ENCODE results near the gene GPR42. TPM values are rescaled to one million over a fixed set of nuclear protein-coding genes. Genes with fewer than 3 reads are reported as not detected.

GPR42 gene
- total and polyA plus RNA-seq, 10 of the 15 experiments (the other 5 are each of a cell fraction or from before 2014, with no cell fraction given) = 0.13 TPM; not detected in 9

DNA sequence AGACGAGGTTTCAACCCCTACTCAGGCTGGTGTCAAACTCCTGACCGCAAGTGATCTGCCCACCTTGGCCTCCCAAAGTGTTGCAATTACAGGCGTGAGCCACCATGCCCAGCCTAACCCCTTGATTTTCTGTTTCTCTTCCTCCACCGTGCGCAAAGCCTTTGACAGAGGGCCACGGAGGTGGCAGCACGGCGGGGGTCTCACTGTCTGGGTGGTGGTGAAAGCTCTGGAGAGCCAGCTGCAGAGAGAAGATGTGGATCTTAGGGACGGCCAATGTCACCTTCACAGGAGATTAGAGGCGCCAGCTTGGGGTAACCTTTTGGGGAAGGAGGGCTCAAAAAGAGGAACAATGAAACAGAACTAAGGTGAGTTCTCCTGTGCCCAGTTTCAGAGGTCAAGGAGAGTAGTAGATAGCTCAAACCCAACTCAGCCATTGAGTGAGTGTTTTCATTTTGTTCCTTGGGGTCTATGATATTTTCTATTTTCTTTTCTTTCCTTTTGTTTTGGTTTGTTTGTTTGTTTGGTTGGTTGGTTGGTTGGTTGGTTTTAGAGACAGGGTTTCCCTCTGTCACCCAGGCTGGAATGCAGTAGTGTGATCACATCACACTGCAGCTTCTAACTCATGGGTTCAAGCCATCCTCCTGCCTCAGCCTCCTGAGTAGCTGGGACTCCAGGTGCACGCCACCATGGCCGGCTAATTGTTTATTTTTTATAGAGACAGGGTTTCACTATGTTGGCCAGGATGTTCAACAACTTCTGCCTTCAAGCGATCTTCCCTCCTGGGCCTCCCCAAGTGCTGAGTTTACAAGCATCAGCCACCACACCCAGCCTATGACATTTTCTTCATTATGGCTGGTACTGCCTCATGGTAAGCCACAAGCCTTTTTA is 37.7 kb downstream of the GPR42 start (continued):
- TF ChIP-seq GABPA (IDR thresholded peaks at IDR 0.05; ENCODE audit: low read depth) (no peak), MTA3 (IDR thresholded peaks at IDR 0.05; ENCODE audit: borderline replicate concordance, low read length) (peak; percentile 80; the same call in 1 of the 2 replicates), NR2C2 (IDR thresholded peaks at IDR 0.05; ENCODE audit: borderline replicate concordance, control insufficient read depth, insufficient read length, low read depth) (no peak), HDAC2 (IDR thresholded peaks at IDR 0.05) (no peak), ZNF207 (IDR thresholded peaks at IDR 0.05; ENCODE audit: borderline replicate concordance) (no peak), RAD21 (IDR thresholded peaks at IDR 0.05; ENCODE audit: insufficient read depth, low read depth, low read length) (no peak), SMC3 (IDR thresholded peaks at IDR 0.05; ENCODE audit: borderline replicate concordance, low read length) (peak; percentile 22; the same call in 1 of the 2 replicates), SP1 (IDR thresholded peaks at IDR 0.05; ENCODE audit: low read depth, low read length) (peak; percentile 15), PAX8 (IDR thresholded peaks at IDR 0.05) (peak; percentile 43; the same call in 1 of the 2 replicates), SPI1 (IDR thresholded peaks at IDR 0.05; ENCODE audit: borderline replicate concordance, insufficient read depth, low read depth, low read length) (peak; percentile 73; the same call in 1 of the 2 replicates), ZNF384 (IDR thresholded peaks at IDR 0.05; ENCODE audit: borderline replicate concordance, low read depth, low read length) (no peak), IRF4 (IDR thresholded peaks at IDR 0.05; ENCODE audit: low read depth, low read length) (0 out of 2 replicates have a peak, but pooled peaks have one; percentile 46), BHLHE40 (IDR thresholded peaks at IDR 0.05; ENCODE audit: borderline replicate concordance in 1 of 2, low read depth in 2 of 2, low read length in 1 of 2) (peak; percentile 29 to 43; a peak in 2 of 4 replicates), HDGF (IDR thresholded peaks at IDR 0.05) (no peak; the same call in none of the 2 replicates), POU2F2 (IDR thresholded peaks at IDR 0.05; ENCODE audit: borderline replicate concordance, low read depth, low read length) (0 out of 3 replicates have a peak, but pooled peaks have one; percentile 13), RUNX3 (IDR thresholded peaks at IDR 0.05; ENCODE audit: low read length) (peak; percentile 68), CREM (IDR thresholded peaks at IDR 0.05; ENCODE audit: low read depth) (0 out of 2 replicates have a peak, but pooled peaks have one; percentile 37), JUND (IDR thresholded peaks at IDR 0.05; ENCODE audit: low read depth, low read length) (no peak), KAT2A (conservative IDR thresholded peaks at IDR 0.05; ENCODE audit: control insufficient read depth, low read depth, low read length) (no peak), SMARCA5 (IDR thresholded peaks at IDR 0.05) (peak; percentile 68; the same call in 1 of the 2 replicates), CREB1 (IDR thresholded peaks at IDR 0.05; ENCODE audit: low read depth) (no peak), SIN3A (IDR thresholded peaks at IDR 0.05; ENCODE audit: low read depth, low read length) (no peak), YY1 (IDR thresholded peaks at IDR 0.05; ENCODE audit: low read depth, low read length) (peak; percentile 64; the same call in 1 of the 2 replicates)
- TF ChIP-seq, protein P1, sequence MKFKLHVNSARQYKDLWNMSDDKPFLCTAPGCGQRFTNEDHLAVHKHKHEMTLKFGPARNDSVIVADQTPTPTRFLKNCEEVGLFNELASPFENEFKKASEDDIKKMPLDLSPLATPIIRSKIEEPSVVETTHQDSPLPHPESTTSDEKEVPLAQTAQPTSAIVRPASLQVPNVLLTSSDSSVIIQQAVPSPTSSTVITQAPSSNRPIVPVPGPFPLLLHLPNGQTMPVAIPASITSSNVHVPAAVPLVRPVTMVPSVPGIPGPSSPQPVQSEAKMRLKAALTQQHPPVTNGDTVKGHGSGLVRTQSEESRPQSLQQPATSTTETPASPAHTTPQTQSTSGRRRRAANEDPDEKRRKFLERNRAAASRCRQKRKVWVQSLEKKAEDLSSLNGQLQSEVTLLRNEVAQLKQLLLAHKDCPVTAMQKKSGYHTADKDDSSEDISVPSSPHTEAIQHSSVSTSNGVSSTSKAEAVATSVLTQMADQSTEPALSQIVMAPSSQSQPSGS (IDR thresholded peaks at IDR 0.05; ENCODE audit: low read length) = no peak
- TF ChIP-seq, protein P2, sequence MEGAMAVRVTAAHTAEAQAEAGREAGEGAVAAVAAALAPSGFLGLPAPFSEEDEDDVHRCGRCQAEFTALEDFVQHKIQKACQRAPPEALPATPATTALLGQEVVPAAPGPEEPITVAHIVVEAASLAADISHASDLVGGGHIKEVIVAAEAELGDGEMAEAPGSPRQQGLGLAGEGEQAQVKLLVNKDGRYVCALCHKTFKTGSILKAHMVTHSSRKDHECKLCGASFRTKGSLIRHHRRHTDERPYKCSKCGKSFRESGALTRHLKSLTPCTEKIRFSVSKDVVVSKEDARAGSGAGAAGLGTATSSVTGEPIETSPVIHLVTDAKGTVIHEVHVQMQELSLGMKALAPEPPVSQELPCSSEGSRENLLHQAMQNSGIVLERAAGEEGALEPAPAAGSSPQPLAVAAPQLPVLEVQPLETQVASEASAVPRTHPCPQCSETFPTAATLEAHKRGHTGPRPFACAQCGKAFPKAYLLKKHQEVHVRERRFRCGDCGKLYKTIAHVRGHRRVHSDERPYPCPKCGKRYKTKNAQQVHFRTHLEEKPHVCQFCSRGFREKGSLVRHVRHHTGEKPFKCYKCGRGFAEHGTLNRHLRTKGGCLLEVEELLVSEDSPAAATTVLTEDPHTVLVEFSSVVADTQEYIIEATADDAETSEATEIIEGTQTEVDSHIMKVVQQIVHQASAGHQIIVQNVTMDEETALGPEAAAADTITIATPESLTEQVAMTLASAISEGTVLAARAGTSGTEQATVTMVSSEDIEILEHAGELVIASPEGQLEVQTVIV (IDR thresholded peaks at IDR 0.05; ENCODE audit: borderline replicate concordance, partially characterized antibody) = no peak
- TF ChIP-seq, protein P3, sequence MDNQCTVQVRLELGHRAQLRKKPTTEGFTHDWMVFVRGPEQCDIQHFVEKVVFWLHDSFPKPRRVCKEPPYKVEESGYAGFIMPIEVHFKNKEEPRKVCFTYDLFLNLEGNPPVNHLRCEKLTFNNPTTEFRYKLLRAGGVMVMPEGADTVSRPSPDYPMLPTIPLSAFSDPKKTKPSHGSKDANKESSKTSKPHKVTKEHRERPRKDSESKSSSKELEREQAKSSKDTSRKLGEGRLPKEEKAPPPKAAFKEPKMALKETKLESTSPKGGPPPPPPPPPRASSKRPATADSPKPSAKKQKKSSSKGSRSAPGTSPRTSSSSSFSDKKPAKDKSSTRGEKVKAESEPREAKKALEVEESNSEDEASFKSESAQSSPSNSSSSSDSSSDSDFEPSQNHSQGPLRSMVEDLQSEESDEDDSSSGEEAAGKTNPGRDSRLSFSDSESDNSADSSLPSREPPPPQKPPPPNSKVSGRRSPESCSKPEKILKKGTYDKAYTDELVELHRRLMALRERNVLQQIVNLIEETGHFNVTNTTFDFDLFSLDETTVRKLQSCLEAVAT (IDR thresholded peaks at IDR 0.05) = peak; percentile 75

Measured in GM12878 (cell line).